ENCODE results near the gene CEACAM16.
A peak's percentile ranks its signal among the peaks of the same experiment; 100 is the strongest.

Gene CEACAM16

GRCh38 chr19:44745887-44746600 is 47.1 kb downstream of the CEACAM16 start:
- no peak for DNase-seq (ENCODE audit: low read depth in 4 of 4, low spot score in 1 of 4)

GRCh38 chr19:44746616-44746945 is 47.6 kb downstream of the CEACAM16 start:
- no peak for DNase-seq (ENCODE audit: low read depth in 4 of 4, low spot score in 1 of 4)

- DNase-seq (ENCODE audit: low read depth in 4 of 4, low spot score in 1 of 4), result peak; percentile 77 to 95 (median 88)
These were observed 48.2 kb downstream of the CEACAM16 start for GRCh38 chr19:44746946-44747738.

- peak in 1 of 4 experiments; percentile 25 for DNase-seq (ENCODE audit: low read depth in 4 of 4, low spot score in 1 of 4)
These were observed 48.9 kb downstream of the CEACAM16 start for GRCh38 chr19:44747739-44748425.

GRCh38 chr19:44748426-44749254 is 49.7 kb downstream of the CEACAM16 start, which contains the start of gene BCL3:
BCL3 (plus strand) TSS chr19:44748708; CDS start chr19:44748791, 83 bp downstream.
- DNase-seq (ENCODE audit: low read depth in 4 of 4, low spot score in 1 of 4), result peak in 2 of 4 experiments; percentile 35 to 63

- DNase-seq (ENCODE audit: low read depth in 4 of 4, low spot score in 1 of 4), result no peak
These were observed 50.3 kb downstream of the CEACAM16 start for GRCh38 chr19:44749292-44749691.

- DNase-seq (ENCODE audit: low read depth in 4 of 4, low spot score in 1 of 4), result no peak
These were observed 51.0 kb downstream of the CEACAM16 start for GRCh38 chr19:44749994-44750393.

GRCh38 chr19:44752123-44752815 is 53.3 kb downstream of the CEACAM16 start:
- no peak for DNase-seq (ENCODE audit: low read depth in 4 of 4, low spot score in 1 of 4)

- peak; percentile 79 to 94 (median 85) for DNase-seq (ENCODE audit: low read depth in 4 of 4, low spot score in 1 of 4)
These were observed 54.1 kb downstream of the CEACAM16 start for GRCh38 chr19:44752816-44753625.

- no peak for DNase-seq (ENCODE audit: low read depth in 4 of 4, low spot score in 1 of 4)
These were observed 54.6 kb downstream of the CEACAM16 start for GRCh38 chr19:44753626-44753931.

GRCh38 chr19:44753932-44754749 is 55.2 kb downstream of the CEACAM16 start:
- peak in 2 of 4 experiments; percentile 65 to 92 for DNase-seq (ENCODE audit: low read depth in 4 of 4, low spot score in 1 of 4)

- no peak for DNase-seq (ENCODE audit: low read depth in 4 of 4, low spot score in 1 of 4)
These were observed 55.8 kb downstream of the CEACAM16 start for GRCh38 chr19:44754750-44755080.

- DNase-seq (ENCODE audit: low read depth in 4 of 4, low spot score in 1 of 4), result no peak
These were observed 56.3 kb downstream of the CEACAM16 start for GRCh38 chr19:44755219-44755618.

- no peak for DNase-seq (ENCODE audit: low read depth in 4 of 4, low spot score in 1 of 4)
These were observed 57.2 kb downstream of the CEACAM16 start for GRCh38 chr19:44756089-44756562.

GRCh38 chr19:44757057-44757734 is 58.2 kb downstream of the CEACAM16 start:
- no peak for DNase-seq (ENCODE audit: low read depth in 4 of 4, low spot score in 1 of 4)

GRCh38 chr19:44757735-44758505 is 59.0 kb downstream of the CEACAM16 start:
- no peak for DNase-seq (ENCODE audit: low read depth in 4 of 4, low spot score in 1 of 4)

- no peak for DNase-seq (ENCODE audit: low read depth in 4 of 4, low spot score in 1 of 4)
These were observed 59.6 kb downstream of the CEACAM16 start for GRCh38 chr19:44758596-44758995.

Measured in stimulated activated CD4-positive, alpha-beta T cell treated with anti-CD3 and anti-CD28 coated beads, Interleukin-1b, Interleukin-23, amount 100 ng/mL, for 24 hours (primary cell).